NCI-H526 (cell line): ENCODE results near the gene CMIP.

Experiments used
- DNase-seq, 2 experiments: peaks; one replicate each; lab custom pipeline; 2025; lab: John Stamatoyannopoulos, UW

The CMIP gene

GRCh38 chr16:81658373-81658772 lies 213.8 kb downstream of the CMIP start:
- no peak for DNase-seq

GRCh38 chr16:81659249-81659648 lies 214.6 kb downstream of the CMIP start:
- DNase-seq, result no peak

- DNase-seq, result no peak
These were observed 216.5 kb downstream of the CMIP start for GRCh38 chr16:81661082-81661481.

GRCh38 chr16:81664153-81664552 lies 219.5 kb downstream of the CMIP start:
- no peak for DNase-seq

GRCh38 chr16:81665588-81665987 lies 221.0 kb downstream of the CMIP start:
- DNase-seq, result no peak

GRCh38 chr16:81666113-81666512 lies 221.5 kb downstream of the CMIP start:
- DNase-seq, result no peak

- no peak for DNase-seq
These were observed 223.9 kb downstream of the CMIP start for GRCh38 chr16:81668243-81669097.

- DNase-seq, result no peak
These were observed 225.1 kb downstream of the CMIP start for GRCh38 chr16:81669473-81670350.

- DNase-seq, result no peak
These were observed 227.4 kb downstream of the CMIP start for GRCh38 chr16:81671738-81672597.

- no peak for DNase-seq
These were observed 228.8 kb downstream of the CMIP start for GRCh38 chr16:81673432-81673831.

GRCh38 chr16:81675662-81676061 lies 231.1 kb downstream of the CMIP start:
- DNase-seq, result no peak

GRCh38 chr16:81676066-81676882 lies 231.7 kb downstream of the CMIP start:
- DNase-seq, result no peak

GRCh38 chr16:81676883-81677737 lies 232.5 kb downstream of the CMIP start:
- DNase-seq, result no peak

GRCh38 chr16:81678326-81679095 lies 233.9 kb downstream of the CMIP start:
- DNase-seq, result no peak

- DNase-seq, result no peak
These were observed 235.3 kb downstream of the CMIP start for GRCh38 chr16:81679721-81680430.

- no peak for DNase-seq
These were observed 236.1 kb downstream of the CMIP start for GRCh38 chr16:81680444-81681275.

- DNase-seq, result no peak
These were observed 236.7 kb downstream of the CMIP start for GRCh38 chr16:81681311-81681710.
